Liver (tissue), 9 donors: Measurements from ENCODE around the gene DNTTIP2. TPM values are rescaled to one million over a fixed set of nuclear protein-coding genes. Genes with fewer than 3 reads are reported as not detected.

Experiments
- DNase-seq: peaks from one replicate; pipeline ENCODE4 v3.0.0-alpha.2; 2017; ENCODE audit warnings: low spot score
- H3K27ac ChIP-seq, 2 donors: one replicate each; pipeline ENCODE4 v1.7.0; 2013; ENCODE audit warnings: inconsistent platforms in 2 of 2, low read length in 2 of 2, control low read depth in 1 of 2, low read depth in 1 of 2, mild to moderate bottlenecking in 1 of 2
- H3K27me3 ChIP-seq, 4 donors: one replicate each; pipeline versions ENCODE4 v1.6.1 to v1.7.0; 2013; ENCODE audit warnings: low read length in 3 of 4, inconsistent platforms in 1 of 4, mild to moderate bottlenecking in 1 of 4, moderate library complexity in 1 of 4; ENCODE audit not compliant: control insufficient read depth in 4 of 4, insufficient read depth in 4 of 4
- H3K36me3 ChIP-seq, 4 donors: one replicate each; pipeline versions ENCODE4 v1.6.1 to v1.7.0; 2013; ENCODE audit warnings: low read length in 3 of 4, mild to moderate bottlenecking in 3 of 4, low read depth in 1 of 4, moderate library complexity in 1 of 4; ENCODE audit not compliant: control insufficient read depth in 4 of 4, insufficient read depth in 3 of 4
- H3K4me1 ChIP-seq, 4 donors: one replicate each; pipeline versions ENCODE4 v1.6.1 to v1.7.0; 2013; ENCODE audit warnings: low read length in 3 of 4, mild to moderate bottlenecking in 3 of 4, moderate library complexity in 1 of 4; ENCODE audit not compliant: control insufficient read depth in 4 of 4, insufficient read depth in 4 of 4
- H3K4me3 ChIP-seq, 3 donors: one replicate each; pipeline versions ENCODE4 v1.6.1 to v1.7.0; 2013; ENCODE audit warnings: low read length in 3 of 3, control low read depth in 1 of 3, low read depth in 1 of 3, mild to moderate bottlenecking in 1 of 3
- H3K9ac ChIP-seq, 2 donors: one replicate each; pipeline ENCODE4 v1.7.0; 2013; ENCODE audit warnings: low read length in 2 of 2, mild to moderate bottlenecking in 2 of 2, moderate library complexity in 2 of 2, control low read depth in 1 of 2, low read depth in 1 of 2
- H3K9me3 ChIP-seq, 4 donors: one replicate each; pipeline versions ENCODE4 v1.6.1 to v1.7.0; 2013; ENCODE audit warnings: low read length in 3 of 4; ENCODE audit not compliant: control insufficient read depth in 4 of 4
- CTCF ChIP-seq: fragments of 150-350 bp; IDR thresholded peaks from 2 replicates; pipeline ENCODE4 v1.5.1; 2017; ENCODE audit warnings: improper control_type of control experiment, low read depth, low read length; ENCODE audit not compliant: missing input control
- EGR1 ChIP-seq, 2 donors: IDR thresholded peaks; 2 replicates each; pipeline ENCODE4 v1.6.1; 2016 to 2018; ENCODE audit warnings: antibody characterized with exemption in 2 of 2, low read depth in 2 of 2
- FOXA1 ChIP-seq: IDR thresholded peaks from 2 replicates; pipeline ENCODE4 v1.6.1; 2016; ENCODE audit warnings: antibody characterized with exemption
- FOXA2 ChIP-seq: IDR thresholded peaks from 2 replicates; pipeline ENCODE4 v1.6.1; 2016; ENCODE audit warnings: antibody characterized with exemption
- GABPA ChIP-seq, 2 donors: IDR thresholded peaks in 1 of 2; conservative IDR thresholded peaks in 1 of 2; 2 replicates each; pipeline ENCODE4 v1.6.1; 2016; ENCODE audit warnings: antibody characterized with exemption in 2 of 2, mild to moderate bottlenecking in 1 of 2, moderate library complexity in 1 of 2
- MAX ChIP-seq: IDR thresholded peaks from 2 replicates; pipeline ENCODE4 v1.6.1; 2016; ENCODE audit warnings: antibody characterized with exemption
- RAD21 ChIP-seq, 2 donors: IDR thresholded peaks; 2 replicates each; pipeline ENCODE4 v1.6.1; 2016; ENCODE audit warnings: antibody characterized with exemption in 2 of 2, mild to moderate bottlenecking in 2 of 2
- TAF1 ChIP-seq: conservative IDR thresholded peaks from 2 replicates; pipeline ENCODE4 v1.6.1; 2016; ENCODE audit warnings: antibody characterized with exemption, mild to moderate bottlenecking
- YY1 ChIP-seq: IDR thresholded peaks from 2 replicates; pipeline ENCODE4 v1.6.1; 2016; ENCODE audit warnings: antibody characterized with exemption, mild to moderate bottlenecking
- WGBS: extraction: QIAGEN DNeasy Blood & Tissue Kit; methylation state at CpG from one replicate; pipeline ENCODE4 v1.1.7; 2013; 5-methylcytosine and 5-hydroxymethylcytosine counted together
- polyA plus RNA-seq, 2 donors: library from polyadenylated mRNA; stranded (reverse) in 1 of 2; unstranded in 1 of 2; fragments of 200-250 nt in 1 of 2; fragments of >200 nt in 1 of 2; fragmentation: Nextera tagmentation in 1 of 2; extraction: Ambion mirVana in 1 of 2; gene quantifications; one replicate each; pipeline versions ENCODE4 v1.2.1 to v1.2.3, GENCODE V29; 2013 to 2015
- total RNA-seq, 2 donors: library from RNA; depleted of rRNA; stranded (reverse); fragments of >200 nt; gene quantifications; one replicate each; pipeline ENCODE4 v1.2.3, GENCODE V29; 2014
- TF ChIP-seq, protein P1 (sequence below): IDR thresholded peaks from 2 replicates; pipeline ENCODE4 v1.6.1; 2016; ENCODE audit warnings: antibody characterized with exemption
- TF ChIP-seq, protein P2 (sequence below): IDR thresholded peaks from 2 replicates; pipeline ENCODE4 v1.6.1; 2016; ENCODE audit warnings: antibody characterized with exemption
- donor health status: healthy.
- donor health status: healthy.
- donor health status: healthy.
- donor health status: healthy.
- donor health status: healthy.

DNTTIP2 gene
- total and polyA plus RNA-seq, 4 donors, result 10.9 to 19.7 (median 13.4) TPM

- WGBS, result 89% methylated on average over 5 of the region's 5 CpGs
- no peaks in the 10 kb centered on the region for H3K9me3 ChIP-seq
- peaks cover 0 to 14% (median 6%) of the 10 kb centered on the region in 4 donors for H3K4me1 ChIP-seq
- H3K36me3 ChIP-seq, result no peaks in the 10 kb centered on the region
- no peak overlapping the region for H3K27ac ChIP-seq
- DNase-seq, result no peak
- TF ChIP-seq, protein P1, sequence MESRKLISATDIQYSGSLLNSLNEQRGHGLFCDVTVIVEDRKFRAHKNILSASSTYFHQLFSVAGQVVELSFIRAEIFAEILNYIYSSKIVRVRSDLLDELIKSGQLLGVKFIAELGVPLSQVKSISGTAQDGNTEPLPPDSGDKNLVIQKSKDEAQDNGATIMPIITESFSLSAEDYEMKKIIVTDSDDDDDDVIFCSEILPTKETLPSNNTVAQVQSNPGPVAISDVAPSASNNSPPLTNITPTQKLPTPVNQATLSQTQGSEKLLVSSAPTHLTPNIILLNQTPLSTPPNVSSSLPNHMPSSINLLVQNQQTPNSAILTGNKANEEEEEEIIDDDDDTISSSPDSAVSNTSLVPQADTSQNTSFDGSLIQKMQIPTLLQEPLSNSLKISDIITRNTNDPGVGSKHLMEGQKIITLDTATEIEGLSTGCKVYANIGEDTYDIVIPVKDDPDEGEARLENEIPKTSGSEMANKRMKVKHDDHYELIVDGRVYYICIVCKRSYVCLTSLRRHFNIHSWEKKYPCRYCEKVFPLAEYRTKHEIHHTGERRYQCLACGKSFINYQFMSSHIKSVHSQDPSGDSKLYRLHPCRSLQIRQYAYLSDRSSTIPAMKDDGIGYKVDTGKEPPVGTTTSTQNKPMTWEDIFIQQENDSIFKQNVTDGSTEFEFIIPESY, result no peak
- no peak overlapping the region for H3K9ac ChIP-seq
- H3K4me3 ChIP-seq, result no peak overlapping the region
- no peaks in the 10 kb centered on the region for H3K27me3 ChIP-seq
Measured at GRCh38 chr1:93842750-93843500, 36.1 kb downstream of the DNTTIP2 start.

- Histone ChIP-seq H3K36me3 (no peaks in the 10 kb centered on the region), H3K4me1 (peaks cover 0 to 13% (median 6%) of the 10 kb centered on the region in 4 donors), H3K4me3 (no peak overlapping the region), H3K27ac (no peak overlapping the region), H3K9me3 (no peaks in the 10 kb centered on the region), H3K9ac (no peak overlapping the region), H3K27me3 (no peaks in the 10 kb centered on the region)
- no peak for TF ChIP-seq MAX
- no peak for TF ChIP-seq CTCF
- TF ChIP-seq GABPA (IDR thresholded peaks at IDR 0.05 in 1 of 2, conservative IDR thresholded peaks at IDR 0.05 in 1 of 2), result no peak
- no peak for TF ChIP-seq FOXA2
- TF ChIP-seq, protein P1, result no peak
- WGBS, result 98% methylated on average over 3 of the region's 3 CpGs
- DNase-seq, result no peak
Measured at GRCh38 chr1:93841771-93842170, 37.2 kb downstream of the DNTTIP2 start.

DNA sequence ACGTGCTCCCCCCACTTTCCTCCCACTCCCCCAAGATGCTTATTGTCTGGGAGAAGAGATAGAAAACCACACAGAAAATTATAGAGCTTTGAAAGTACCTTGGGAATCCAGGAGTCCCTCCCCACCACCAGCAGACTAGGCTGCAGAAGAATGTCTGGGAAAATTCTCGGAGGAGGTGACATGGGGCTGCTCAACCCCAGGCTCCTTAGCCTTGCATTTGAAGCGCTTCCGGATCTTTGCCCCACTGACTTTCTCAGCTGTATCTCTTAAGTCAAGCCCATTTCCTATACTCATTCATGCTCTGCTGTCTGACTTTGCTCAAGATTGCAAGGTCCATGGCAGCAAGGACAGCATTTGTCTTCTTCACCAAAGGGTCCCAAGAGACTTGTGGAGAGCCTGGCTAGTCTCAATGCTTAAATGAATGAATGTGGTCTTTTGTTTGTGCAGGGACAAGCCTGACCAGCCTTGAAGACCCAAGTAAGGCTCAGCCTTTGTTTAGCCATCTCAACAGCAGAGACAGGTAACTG, 38.0 kb downstream of the DNTTIP2 start:
- Histone ChIP-seq H3K36me3 (no peaks in the 10 kb centered on the region), H3K27ac (no peak overlapping the region), H3K9ac (no peak overlapping the region), H3K27me3 (no peaks in the 10 kb centered on the region), H3K4me1 (peaks cover 0 to 13% (median 6%) of the 10 kb centered on the region in 4 donors), H3K4me3 (no peak overlapping the region), H3K9me3 (no peaks in the 10 kb centered on the region)
- no peak for DNase-seq
- WGBS, result 90% methylated on average over 4 of the region's 4 CpGs
- TF ChIP-seq TAF1, result no peak
- TF ChIP-seq MAX, result no peak
- TF ChIP-seq CTCF, result no peak
- no peak for TF ChIP-seq GABPA (IDR thresholded peaks at IDR 0.05 in 1 of 2, conservative IDR thresholded peaks at IDR 0.05 in 1 of 2)
- no peak for TF ChIP-seq RAD21 (IDR thresholded peaks at IDR 0.05)
- TF ChIP-seq, protein P1, result no peak
- no peak for TF ChIP-seq EGR1 (IDR thresholded peaks at IDR 0.05; ENCODE audit: low read depth in 2 of 2)
- no peak for TF ChIP-seq YY1
- no peak for TF ChIP-seq FOXA1
- TF ChIP-seq, protein P2, sequence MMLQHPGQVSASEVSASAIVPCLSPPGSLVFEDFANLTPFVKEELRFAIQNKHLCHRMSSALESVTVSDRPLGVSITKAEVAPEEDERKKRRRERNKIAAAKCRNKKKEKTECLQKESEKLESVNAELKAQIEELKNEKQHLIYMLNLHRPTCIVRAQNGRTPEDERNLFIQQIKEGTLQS, result no peak
